Right lung (tissue), 2 donors: ENCODE data around the gene MSL3B.
"Not testable (repeated sequence)": the region's sequence is repeated elsewhere in the genome, so short reads cannot be mapped to it uniquely, and the experiment has no call there.

Source experiments
- DNase-seq, 2 donors: peaks; one replicate each; pipeline ENCODE4 v3.0.0-alpha.2; 2013

Gene MSL3B

DNA sequence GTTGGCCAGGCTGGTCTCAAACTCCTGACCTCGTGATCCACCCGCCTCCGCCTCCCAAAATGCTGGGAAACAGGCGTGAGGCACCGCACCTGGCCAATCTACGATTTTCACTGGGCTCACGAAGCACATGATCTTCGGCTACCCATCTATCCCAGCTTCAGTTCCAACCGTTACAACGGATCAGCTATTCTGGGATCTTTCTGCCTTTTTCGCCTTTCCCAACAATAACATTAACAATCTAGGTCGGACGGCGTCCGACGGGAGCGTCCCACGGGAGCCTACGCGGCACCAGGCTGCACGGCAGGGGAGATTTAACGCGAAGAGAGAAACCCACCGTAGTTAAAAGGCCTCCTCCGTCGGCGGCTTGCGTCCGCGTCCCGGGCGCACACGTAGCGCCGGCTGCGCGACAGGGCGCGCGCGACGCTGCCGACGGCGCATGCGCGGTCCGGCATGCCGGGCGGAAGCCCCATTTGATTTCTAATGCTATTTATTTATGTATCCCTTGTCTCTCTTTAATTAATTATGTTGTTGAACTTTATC, at the start of gene MSL3B:
MSL3B (minus strand) TSS at position 394 of the 540 bp plus-strand sequence.
- DNase-seq: peak; percentile 24 to 31

GRCh38 chr2:233917116-233917515, 48.9 kb upstream of the MSL3B start, which contains the start of gene TRPM8:
Gene TRPM8, plus strand, starts transcription at chr2:233917373. Its CDS starts 9,165 bp downstream, at chr2:233926538.
- no peak for DNase-seq

- DNase-seq: no peak
Measured at GRCh38 chr2:233915128-233915527, 46.9 kb upstream of the MSL3B start.

DNA sequence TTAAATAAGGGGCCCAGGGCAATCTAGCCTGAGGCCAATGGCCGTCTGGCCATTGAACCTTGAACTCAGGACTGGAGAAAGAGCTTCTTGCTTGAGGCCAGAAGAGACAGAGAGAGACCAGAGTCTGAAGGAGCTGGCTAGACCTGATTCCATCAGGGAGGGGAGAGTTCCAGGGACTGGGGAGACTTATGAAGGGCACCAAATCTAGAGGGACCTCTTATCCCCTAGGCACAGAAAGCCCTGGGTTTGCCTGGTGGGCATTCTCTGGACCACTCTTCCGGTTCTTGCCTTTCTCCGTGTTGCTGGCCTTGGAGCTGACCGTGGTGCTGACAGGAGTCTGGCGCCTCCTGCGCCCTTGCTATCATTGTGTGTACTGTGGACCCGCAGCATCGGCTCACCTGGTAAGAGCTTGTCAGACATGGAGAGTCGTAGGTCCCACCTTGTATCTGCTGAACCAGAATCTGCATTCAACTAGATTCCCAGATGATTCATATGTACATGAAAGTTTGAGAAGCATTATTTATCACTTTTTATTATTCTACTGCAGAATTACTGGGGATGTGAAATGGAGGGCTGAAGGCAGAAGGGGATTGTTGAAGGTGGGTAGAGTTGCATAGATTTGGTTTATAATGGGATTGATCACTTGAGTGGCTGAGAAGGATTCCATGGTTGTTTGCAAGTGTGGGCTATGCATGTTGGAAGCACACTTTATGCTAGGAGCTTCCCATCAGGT, 44.7 kb upstream of the MSL3B start:
- peak; percentile 14 to 23 for DNase-seq

DNA sequence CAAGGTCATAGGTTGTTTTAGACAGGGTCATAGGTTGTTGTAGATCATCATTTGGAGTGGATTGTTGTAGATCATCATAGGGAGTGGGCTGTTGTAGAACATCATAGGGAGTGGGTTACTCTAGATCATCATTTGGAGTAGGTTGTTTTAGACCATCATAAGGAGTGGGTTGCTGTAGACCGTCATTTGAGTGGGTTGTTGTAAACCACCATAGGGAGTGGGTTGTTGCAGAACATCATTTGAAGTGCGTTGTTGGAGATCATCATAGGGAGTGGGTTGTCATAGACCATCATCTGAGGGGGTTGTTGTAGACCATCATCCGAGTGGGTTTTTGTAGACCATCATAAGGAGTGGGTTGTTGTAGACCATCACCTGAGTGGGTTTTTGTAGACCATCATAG, 39.4 kb upstream of the MSL3B start:
- DNase-seq: no peak

DNA sequence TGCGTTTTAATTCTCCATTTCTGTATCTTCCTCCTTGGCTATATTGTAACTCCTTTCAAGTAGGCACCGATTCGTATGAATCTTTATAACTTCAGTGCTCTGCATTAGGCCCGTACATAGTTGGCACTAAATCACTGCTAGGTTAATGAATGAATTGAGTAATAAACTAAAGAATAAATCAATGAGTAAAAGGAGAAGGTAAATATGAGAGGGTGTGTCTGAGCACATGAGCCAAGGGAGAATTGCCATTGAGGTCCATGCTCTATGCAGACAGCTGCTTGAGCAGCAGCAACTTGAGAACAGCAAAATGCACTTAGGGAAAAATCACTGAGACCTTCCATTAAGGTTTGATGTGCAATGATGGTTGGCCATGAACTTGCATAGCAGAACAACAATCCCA, 37.8 kb upstream of the MSL3B start:
- no peak for DNase-seq

- no peak for DNase-seq
Measured at GRCh38 chr2:233901884-233902283, 33.7 kb upstream of the MSL3B start.

GRCh38 chr2:233901367-233901766, 33.2 kb upstream of the MSL3B start:
- no peak for DNase-seq

DNA sequence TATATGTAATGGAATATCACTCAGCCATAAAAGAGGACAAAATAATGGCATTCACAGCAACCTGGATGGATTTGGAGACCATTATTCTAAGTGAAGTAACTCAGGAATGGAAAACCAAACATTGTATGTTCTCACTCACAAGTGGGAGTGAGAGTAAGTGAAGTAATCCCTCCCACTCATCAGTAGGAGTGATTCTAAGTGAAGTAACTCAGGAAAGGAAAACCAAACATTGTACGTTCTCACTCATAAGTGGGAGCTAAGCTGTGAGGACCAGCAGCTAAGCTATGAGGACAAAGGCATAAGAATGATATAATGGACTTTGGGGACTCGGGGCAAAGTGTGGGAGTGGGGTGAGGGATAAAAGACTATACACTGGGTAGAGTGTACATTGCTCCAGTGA, 28.1 kb upstream of the MSL3B start:
- not testable (repeated sequence) for DNase-seq

DNA sequence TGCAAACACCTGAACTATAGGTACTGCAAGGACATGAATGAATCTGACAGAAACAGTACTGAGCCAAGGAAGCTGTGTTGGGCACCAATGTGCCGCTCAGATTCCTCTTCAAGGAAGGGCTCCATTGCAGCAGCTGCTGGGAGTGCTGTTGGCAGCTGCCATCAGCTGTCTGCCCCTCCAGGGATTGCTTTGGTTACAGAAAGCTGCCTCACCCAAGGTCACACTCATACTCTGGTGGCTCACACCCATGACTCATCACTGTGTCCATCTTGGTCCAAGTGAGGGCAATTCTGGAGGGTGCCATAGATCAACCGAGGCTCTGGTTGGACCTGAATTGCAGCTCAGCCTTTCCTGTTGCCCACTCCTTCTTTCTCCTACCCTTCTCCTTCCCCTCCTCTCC, 24.6 kb upstream of the MSL3B start:
- DNase-seq: no peak

DNA sequence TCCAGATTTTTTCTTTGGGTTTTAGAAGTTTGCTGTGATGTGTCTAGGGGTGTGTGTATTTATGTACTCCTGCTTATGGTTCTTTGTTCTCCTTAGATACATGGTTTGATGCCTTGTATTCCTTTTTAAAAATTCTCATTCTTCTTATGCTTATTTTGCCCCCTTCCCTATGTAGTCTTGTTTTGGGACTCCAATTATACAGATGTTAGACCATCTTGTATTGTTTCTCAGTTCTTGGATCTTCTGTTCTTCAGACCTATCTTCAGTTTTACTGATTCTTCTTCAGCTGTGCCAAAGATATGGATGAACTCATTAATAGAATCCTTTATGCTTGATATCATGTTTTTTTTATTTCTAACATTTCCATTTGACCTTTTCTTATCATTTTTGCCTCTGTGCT, 14.2 kb upstream of the MSL3B start:
- DNase-seq: no peak

DNA sequence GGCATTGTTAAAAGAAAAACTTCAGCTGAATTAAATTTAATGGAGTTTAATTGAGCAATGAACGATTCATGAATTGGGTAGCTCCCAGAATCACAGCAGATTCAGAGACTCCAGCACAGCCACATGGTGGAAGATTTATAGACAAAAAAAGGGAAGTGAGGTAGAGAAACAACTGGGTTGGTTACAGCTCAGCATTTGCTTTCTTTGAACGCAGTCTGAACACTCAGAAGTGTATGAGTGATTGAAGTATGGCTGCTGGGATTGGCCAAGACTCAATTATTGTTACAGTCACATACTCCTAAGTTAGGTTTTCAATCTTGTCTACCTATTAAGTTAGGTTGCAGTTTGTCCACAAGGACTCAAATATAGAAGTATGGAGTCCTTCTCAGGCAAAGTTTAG, 3.9 kb upstream of the MSL3B start:
- not testable (repeated sequence) for DNase-seq

DNA sequence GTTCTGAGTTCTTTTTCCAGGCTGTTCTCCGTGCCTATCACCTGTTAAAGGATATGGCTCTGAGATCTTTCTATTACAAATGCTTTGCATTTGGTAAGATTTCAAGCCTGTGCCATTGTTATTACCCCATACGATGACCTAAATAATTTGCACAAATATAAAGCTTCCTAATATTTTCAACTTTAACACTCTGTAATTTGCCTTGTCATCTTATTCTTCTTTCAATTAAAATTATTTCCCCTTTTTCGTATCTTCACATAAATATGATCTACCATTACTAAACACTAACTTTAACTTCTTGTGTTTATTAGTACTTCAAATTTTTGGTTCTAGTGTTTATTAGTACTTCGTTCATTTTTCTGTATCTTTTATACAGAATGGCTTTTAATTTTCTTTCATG, 3.2 kb upstream of the MSL3B start:
- no peak for DNase-seq

DNA sequence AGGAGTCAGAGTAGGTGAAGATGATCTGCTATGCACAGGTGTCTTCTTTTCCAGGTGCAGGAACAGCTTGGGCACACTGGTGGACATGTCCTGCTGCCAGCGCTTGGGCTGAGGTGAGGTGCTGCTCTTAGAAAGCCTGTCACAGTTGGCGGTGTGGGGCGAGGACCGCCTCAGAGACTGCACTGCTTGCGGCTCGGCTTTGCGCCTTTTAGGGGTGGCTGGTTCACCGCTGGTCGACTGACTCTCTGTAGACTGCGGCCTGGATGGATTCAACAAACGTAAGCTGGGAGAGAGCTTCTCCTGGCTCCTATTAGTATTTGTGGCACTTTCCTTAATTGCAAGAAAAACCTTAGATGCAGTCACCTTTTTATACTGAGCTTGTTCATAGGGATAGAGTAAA, 1.7 kb downstream of the MSL3B start:
- DNase-seq: no peak

DNA sequence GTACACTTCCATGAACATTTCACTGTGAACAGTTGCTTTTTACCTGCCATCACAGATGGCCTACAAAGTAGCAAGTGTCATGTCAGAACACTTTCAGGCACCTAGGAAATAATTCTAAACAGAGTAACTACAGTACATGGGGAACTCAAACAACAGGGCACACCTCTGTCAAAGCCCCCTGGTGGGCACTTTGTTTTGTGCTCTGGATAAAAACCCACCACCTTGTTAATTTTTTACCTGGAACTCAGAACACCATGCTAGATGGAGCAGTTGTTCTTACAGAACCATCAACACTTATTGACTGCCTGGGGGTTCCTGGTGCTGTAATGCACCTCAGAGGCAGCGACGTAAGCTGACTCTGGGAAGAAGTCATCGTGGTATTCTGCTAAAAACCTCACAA, 2.3 kb downstream of the MSL3B start:
- DNase-seq: no peak

GRCh38 chr2:233862261-233862768, 5.9 kb downstream of the MSL3B start:
- no peak for DNase-seq

DNA sequence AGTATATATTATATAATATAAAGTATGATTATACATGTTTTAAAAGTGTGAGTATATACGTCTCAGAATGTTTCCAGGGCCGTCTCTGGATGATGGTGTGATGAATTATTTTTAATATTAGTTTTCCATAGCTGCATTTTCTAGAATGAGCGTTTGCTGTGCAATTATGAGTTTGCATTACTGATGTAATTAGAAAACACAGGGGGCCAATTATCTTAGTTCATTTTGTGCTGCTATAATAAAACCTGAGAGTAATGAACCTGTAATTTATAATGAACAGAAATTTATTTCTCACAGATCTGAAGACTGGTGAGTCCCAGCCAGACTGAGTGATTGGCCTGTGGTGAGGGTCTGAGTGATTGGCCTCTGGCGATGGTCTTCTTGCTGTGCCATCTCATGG, 9.9 kb downstream of the MSL3B start:
- DNase-seq: no peak

GRCh38 chr2:233857511-233858141, 10.6 kb downstream of the MSL3B start:
- no peak for DNase-seq

- DNase-seq: no peak
Measured at GRCh38 chr2:233856184-233856583, 12.0 kb downstream of the MSL3B start.

DNA sequence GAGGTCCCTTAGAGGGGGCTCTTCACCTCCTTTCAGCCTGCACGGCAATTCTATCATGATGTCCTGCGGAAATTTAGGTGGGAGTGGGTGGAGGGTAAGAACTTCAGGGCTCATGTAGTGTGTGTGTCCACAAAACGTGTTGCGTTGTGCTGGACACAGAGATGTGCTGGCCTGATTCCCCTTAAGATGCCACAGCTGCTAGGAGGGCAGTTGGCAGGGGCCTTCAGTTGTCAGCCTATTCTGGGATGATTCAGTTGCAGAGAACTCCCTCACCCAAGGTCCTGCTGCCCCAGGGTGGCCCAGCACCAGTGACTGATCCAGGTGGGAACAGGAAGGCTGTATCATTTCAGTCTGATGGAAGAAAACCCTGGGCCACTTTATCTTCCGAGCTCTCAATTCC, 12.8 kb downstream of the MSL3B start:
- DNase-seq: no peak

DNA sequence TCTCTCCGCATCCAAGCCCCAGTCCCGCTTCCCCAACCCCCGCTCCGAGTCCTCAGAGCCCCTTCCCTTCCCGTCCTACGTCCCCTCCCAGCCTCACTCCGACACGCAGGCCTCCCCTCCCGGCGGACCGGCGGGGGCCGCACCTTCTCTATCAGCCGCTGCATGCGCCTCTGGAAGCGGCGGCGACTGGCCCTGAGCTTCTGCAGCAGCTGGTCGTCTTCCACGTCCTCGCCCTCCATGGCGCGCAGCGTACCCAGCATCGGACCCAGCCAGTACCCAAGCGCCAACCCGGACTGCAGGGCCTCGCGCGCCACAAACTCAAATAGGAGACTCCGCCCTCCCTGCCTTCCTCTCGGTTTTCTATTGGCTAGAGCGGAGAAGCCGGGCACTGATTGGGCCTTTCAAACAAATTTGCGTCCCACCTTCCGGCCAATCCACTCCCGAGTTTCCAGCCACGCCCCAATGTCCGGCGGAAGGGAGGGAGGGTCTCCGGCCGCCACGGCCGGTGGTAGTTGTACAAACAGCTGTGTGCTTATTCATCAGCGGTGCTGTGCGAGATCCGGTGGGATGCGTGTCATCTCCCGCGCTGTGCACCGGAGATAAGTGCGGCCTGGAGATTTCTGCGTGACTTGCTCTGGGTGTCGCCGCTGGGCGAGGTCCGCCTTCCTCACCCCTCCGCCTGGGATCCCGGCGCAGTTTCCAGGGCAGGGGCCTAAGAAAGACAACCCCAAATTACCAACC, 13.8 kb downstream of the MSL3B start, which contains the start of gene HJURP:
HJURP (minus strand) TSS at position 295 of the 741 bp plus-strand sequence; CDS start at position 260, 35 bp downstream.
- DNase-seq: peak; percentile 90 to 93

DNA sequence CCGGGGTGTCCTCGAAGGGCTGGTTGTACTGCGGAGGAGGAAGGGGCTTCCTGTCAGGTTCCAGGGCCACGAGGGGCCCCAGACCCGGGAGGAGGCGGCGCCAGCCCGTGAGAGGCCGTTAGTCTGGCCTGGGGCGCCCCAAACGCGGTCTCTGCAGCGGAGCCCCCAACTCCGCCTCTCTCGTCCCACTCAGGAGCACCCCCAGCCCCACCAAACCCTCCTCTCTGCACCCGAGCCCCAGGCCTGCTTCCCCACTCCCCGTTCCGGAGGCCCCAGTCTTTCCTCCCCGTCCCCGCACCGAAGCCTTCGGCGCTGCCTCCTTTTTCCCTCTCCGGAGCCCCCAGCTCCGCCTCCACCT, 14.3 kb downstream of the MSL3B start:
- DNase-seq: no peak
